Endodermal cell (in vitro differentiated cells): ENCODE results near the gene PLEKHM3. TPM values are rescaled to one million over a fixed set of nuclear protein-coding genes. Genes with fewer than 3 reads are reported as not detected.

Experiments used
- DNase-seq: peaks from one replicate; pipeline ENCODE4 v3.0.0-alpha.2; 2017
- H3K27ac ChIP-seq: 2 replicates; pipeline ENCODE4 v1.5.1; 2013; ENCODE audit warnings: mild to moderate bottlenecking, low read depth, low read length, moderate library complexity
- H3K27me3 ChIP-seq: 2 replicates; pipeline ENCODE4 v1.6.1; 2013; ENCODE audit warnings: mild to moderate bottlenecking, low read length, moderate library complexity; ENCODE audit not compliant: insufficient read depth, control insufficient read depth, poor library complexity, severe bottlenecking
- H3K36me3 ChIP-seq: 2 replicates; pipeline ENCODE4 v1.7.0; 2013; ENCODE audit warnings: mild to moderate bottlenecking, low read length, moderate library complexity; ENCODE audit not compliant: control insufficient read depth, insufficient read depth
- H3K4me1 ChIP-seq: one replicate; pipeline ENCODE4 v1.7.0; 2013; ENCODE audit warnings: low read length; ENCODE audit not compliant: control insufficient read depth, insufficient read depth
- H3K4me3 ChIP-seq: 2 replicates; pipeline ENCODE4 v1.5.1; 2013; ENCODE audit warnings: mild to moderate bottlenecking, low read length, moderate library complexity
- H3K9ac ChIP-seq: 2 replicates; pipeline ENCODE4 v1.6.1; 2013; ENCODE audit warnings: mild to moderate bottlenecking, low read length, moderate library complexity; ENCODE audit not compliant: poor library complexity, severe bottlenecking; ENCODE audit errors: extremely low read depth
- H3K9me3 ChIP-seq: 2 replicates; pipeline ENCODE4 v1.6.1; 2013; ENCODE audit warnings: mild to moderate bottlenecking, low read length, moderate library complexity; ENCODE audit not compliant: control insufficient read depth
- H3K27ac Mint-ChIP-seq: 2 replicates; pipeline ENCODE4 v1.8.0; 2020; ENCODE audit warnings: mixed read lengths
- H3K27me3 Mint-ChIP-seq: 2 replicates; pipeline ENCODE4 v1.8.0; 2021; ENCODE audit warnings: mild to moderate bottlenecking, mixed read lengths; ENCODE audit not compliant: insufficient read depth
- H3K36me3 Mint-ChIP-seq: 2 replicates; pipeline ENCODE4 v1.8.0; 2020; ENCODE audit warnings: low read depth, mixed read lengths
- H3K4me1 Mint-ChIP-seq: 2 replicates; pipeline ENCODE4 v1.8.0; 2020; ENCODE audit warnings: mixed read lengths
- H3K4me3 Mint-ChIP-seq: 2 replicates; pipeline ENCODE4 v1.8.0; 2020; ENCODE audit warnings: mild to moderate bottlenecking, moderate library complexity, mixed read lengths
- H3K9me3 Mint-ChIP-seq: 2 replicates; pipeline ENCODE4 v1.8.0; 2020; ENCODE audit warnings: mild to moderate bottlenecking, mixed read lengths
- WGBS, 2 experiments: methylation state at CpG; one replicate each; pipeline versions ENCODE4 v1.1.5 to v1.1.7; 2013; ENCODE audit warnings: missing lambda C conversion rate in 2 of 2, mixed read lengths in 1 of 2; ENCODE audit not compliant: insufficient coverage in 1 of 2, insufficient read length in 1 of 2; 5-methylcytosine and 5-hydroxymethylcytosine counted together
- total RNA-seq, 2 donors: library from RNA; stranded (reverse); fragmentation: NEBNext Ultra II Directional in 1 of 2; extraction: Animal tissue kit (Norgen Biotek cat#: 25700) in 1 of 2; gene quantifications; 2 replicates in 1 of 2; 3 replicates in 1 of 2; pipeline ENCODE4 v1.2.1, GENCODE V29; 2021
- TF ChIP-seq, protein P1 (sequence below): fragments of 200-600 bp; sonication (generic); conservative IDR thresholded peaks from 2 replicates; pipeline ENCODE4 v1.5.0; 2021; ENCODE audit warnings: antibody characterized with exemption, mild to moderate bottlenecking

Gene PLEKHM3
- total RNA-seq, 2 donors from 2014 or later = 13.3 to 17.9 TPM

DNA sequence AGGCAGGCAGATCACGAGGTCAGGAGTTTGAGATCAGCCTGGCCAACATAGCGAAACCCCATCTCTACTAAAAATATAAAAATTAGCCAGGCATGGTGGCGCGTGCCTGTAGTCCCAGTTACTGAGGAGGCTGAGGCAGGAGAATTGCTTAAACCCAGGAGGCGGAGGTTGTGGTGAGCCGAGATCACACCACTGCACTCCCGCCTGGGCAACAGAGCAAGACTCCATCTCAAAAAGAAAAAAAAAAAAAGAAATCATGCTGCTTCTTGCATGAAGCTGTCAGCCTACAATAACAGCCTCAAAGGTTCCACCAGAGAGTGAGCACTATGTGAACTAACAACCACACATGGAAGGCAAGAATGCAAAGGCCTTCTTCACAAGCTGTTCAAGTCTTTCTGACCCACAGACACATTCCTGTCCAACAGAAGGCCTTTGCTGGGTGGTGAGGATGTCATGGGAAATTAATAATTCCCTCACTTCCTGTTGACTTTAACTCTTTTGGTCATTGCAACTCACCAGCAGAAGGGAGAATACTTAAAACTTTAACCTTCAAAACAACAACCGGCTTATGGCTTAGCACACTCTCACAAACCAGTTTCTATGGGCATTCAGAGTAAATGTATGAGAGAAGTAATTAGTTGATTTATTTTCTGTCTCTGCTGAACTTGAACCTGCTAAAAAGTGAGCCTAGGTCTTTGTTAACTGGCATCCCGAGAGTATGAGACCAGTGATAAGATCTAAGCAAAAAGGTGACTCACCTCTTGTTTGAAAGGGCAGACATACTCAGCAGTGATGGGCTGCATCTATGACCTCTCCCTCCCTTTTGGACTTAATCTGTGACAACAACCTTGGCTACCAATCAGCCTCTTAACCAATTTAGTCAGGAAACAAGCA lies 11.8 kb downstream of the PLEKHM3 start:
- Histone ChIP-seq H3K36me3 (peaks cover 6% of the 10 kb centered on the region), H3K27me3 (no peaks in the 10 kb centered on the region), H3K9me3 (no peaks in the 10 kb centered on the region), H3K4me3 (no peak overlapping the region), H3K4me1 (no peaks in the 10 kb centered on the region), H3K27ac (no peak overlapping the region), H3K9ac (no peak overlapping the region)
- H3K27ac Mint-ChIP-seq = peak overlapping the region; percentile 26
- H3K9me3 Mint-ChIP-seq = no peaks in the 10 kb centered on the region
- H3K4me3 Mint-ChIP-seq = no peak overlapping the region
- H3K36me3 Mint-ChIP-seq = peaks cover 4% of the 10 kb centered on the region
- no peaks in the 10 kb centered on the region for H3K27me3 Mint-ChIP-seq
- peaks cover 20% of the 10 kb centered on the region for H3K4me1 Mint-ChIP-seq
- TF ChIP-seq, protein P1, sequence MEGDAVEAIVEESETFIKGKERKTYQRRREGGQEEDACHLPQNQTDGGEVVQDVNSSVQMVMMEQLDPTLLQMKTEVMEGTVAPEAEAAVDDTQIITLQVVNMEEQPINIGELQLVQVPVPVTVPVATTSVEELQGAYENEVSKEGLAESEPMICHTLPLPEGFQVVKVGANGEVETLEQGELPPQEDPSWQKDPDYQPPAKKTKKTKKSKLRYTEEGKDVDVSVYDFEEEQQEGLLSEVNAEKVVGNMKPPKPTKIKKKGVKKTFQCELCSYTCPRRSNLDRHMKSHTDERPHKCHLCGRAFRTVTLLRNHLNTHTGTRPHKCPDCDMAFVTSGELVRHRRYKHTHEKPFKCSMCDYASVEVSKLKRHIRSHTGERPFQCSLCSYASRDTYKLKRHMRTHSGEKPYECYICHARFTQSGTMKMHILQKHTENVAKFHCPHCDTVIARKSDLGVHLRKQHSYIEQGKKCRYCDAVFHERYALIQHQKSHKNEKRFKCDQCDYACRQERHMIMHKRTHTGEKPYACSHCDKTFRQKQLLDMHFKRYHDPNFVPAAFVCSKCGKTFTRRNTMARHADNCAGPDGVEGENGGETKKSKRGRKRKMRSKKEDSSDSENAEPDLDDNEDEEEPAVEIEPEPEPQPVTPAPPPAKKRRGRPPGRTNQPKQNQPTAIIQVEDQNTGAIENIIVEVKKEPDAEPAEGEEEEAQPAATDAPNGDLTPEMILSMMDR = no peak
- DNase-seq = no peak
- WGBS, 2 experiments = 93 to 95% methylated on average over 7 to 9 of the region's 9 CpGs

DNA sequence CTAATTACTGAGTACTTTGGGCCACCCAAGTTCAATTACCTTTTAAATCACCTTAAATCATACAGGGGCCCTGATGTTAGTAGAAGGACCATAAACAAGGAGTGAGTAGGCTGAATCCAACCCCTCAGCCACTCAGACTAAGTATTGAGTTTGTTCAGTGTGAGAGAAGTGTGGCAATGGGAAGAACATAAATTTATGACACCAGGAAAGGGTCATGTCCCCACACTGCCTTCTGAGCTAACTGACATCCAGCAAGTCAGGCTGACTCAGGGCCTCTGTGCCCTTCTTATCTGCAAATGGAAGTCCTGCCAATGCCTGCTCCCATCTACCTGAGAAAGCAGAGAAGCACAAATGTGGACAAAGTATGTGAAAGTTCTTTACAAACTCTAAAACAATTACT lies 12.9 kb downstream of the PLEKHM3 start:
- Mint-ChIP-seq H3K4me1 (peaks cover 17% of the 10 kb centered on the region), H3K27ac (no peak overlapping the region), H3K27me3 (no peaks in the 10 kb centered on the region), H3K36me3 (peaks cover 1% of the 10 kb centered on the region), H3K9me3 (no peaks in the 10 kb centered on the region), H3K4me3 (no peak overlapping the region)
- Histone ChIP-seq H3K4me3 (no peak overlapping the region), H3K36me3 (peaks cover 6% of the 10 kb centered on the region), H3K9ac (no peak overlapping the region), H3K4me1 (no peaks in the 10 kb centered on the region), H3K9me3 (no peaks in the 10 kb centered on the region), H3K27me3 (no peaks in the 10 kb centered on the region), H3K27ac (no peak overlapping the region)
- DNase-seq = no peak
- TF ChIP-seq, protein P1 = no peak

DNA sequence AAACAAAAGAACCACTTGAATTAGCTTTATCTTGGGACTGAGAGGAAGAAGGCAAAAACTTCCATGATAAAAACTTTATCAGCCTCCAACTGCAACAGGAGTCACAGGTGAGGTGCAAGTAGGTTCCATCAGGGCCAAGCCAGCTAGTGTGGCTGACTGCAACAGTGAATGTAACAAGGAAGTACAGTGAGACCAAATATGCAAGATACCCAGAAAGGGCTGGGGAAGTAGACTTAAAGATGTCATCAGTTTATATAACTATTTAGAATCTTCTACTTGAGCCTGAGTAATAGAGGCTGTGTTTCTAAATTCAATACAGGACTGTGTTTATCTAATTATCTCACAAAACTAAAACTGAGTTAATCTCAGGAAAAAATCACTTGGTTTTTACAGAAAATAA lies 14.8 kb downstream of the PLEKHM3 start:
- H3K4me3 Mint-ChIP-seq = no peak overlapping the region
- H3K4me1 Mint-ChIP-seq = peaks cover 19% of the 10 kb centered on the region
- Histone ChIP-seq H3K4me3 (no peak overlapping the region), H3K27ac (no peak overlapping the region), H3K9me3 (no peaks in the 10 kb centered on the region), H3K36me3 (peaks cover 6% of the 10 kb centered on the region), H3K27me3 (no peaks in the 10 kb centered on the region), H3K4me1 (no peaks in the 10 kb centered on the region), H3K9ac (no peak overlapping the region)
- H3K27me3 Mint-ChIP-seq = no peaks in the 10 kb centered on the region
- TF ChIP-seq, protein P1 = no peak
- H3K27ac Mint-ChIP-seq = no peak overlapping the region
- H3K36me3 Mint-ChIP-seq = peaks cover 1% of the 10 kb centered on the region
- no peak for DNase-seq
- no peaks in the 10 kb centered on the region for H3K9me3 Mint-ChIP-seq
